Sciatic nerve (tissue), 2 donors: ENCODE data around the gene TRPC6. TPM values are rescaled to one million over a fixed set of nuclear protein-coding genes. Genes with fewer than 3 reads are reported as not detected.

Experiments used
- ATAC-seq: fragments of 200-7000 bp; cut with Tn5 transposase; one replicate; pipeline ENCODE4 v1.9.1; 2020; ENCODE audit warnings: mild to moderate bottlenecking, moderate library complexity
- DNase-seq: peaks from one replicate; pipeline ENCODE4 v3.0.0-alpha.2; 2020; ENCODE audit warnings: low spot score
- intact Hi-C: fragments of 100-400 bp; cut with DNase I; formaldehyde crosslinking; loops from one replicate; pipeline ENCODE4 v1.14.2; 2022
- total RNA-seq: library from RNA; stranded (reverse); fragmentation: NEBNext Ultra II Directional; extraction: Animal tissue kit (Norgen Biotek cat#: 25700); gene quantifications from one replicate; pipeline ENCODE4 v1.2.1, GENCODE V29; 2021
- donor health status: DM: no; HTN: no; CAD: no.
- donor health status: DM: no; HTN: no; CAD: no.

TRPC6 gene
- total RNA-seq, 1 donor from 2014 or later, result 3.3 TPM

GRCh38 chr11:101528541-101528940 is 55.3 kb downstream of the TRPC6 start:
- ATAC-seq (no peak), DNase-seq (no peak)
- intact Hi-C loops, result no loop called here

GRCh38 chr11:101523634-101524260 is 60.1 kb downstream of the TRPC6 start:
- no peak for ATAC-seq
- DNase-seq, result no peak
- intact Hi-C loops, result no loop called here

GRCh38 chr11:101523193-101523592 is 60.6 kb downstream of the TRPC6 start:
- no peak for DNase-seq
- intact Hi-C loops, result no loop called here
- no peak for ATAC-seq

- DNase-seq (no peak), ATAC-seq (no peak)
- intact Hi-C loops, result no loop called here
Measured at GRCh38 chr11:101521821-101522220, 62.0 kb downstream of the TRPC6 start.

GRCh38 chr11:101516546-101516945 is 67.3 kb downstream of the TRPC6 start:
- intact Hi-C loops, result no loop called here
- no peak for ATAC-seq
- DNase-seq, result no peak

GRCh38 chr11:101511065-101511464 is 72.7 kb downstream of the TRPC6 start:
- intact Hi-C loops, result no loop called here
- ATAC-seq (no peak), DNase-seq (no peak)

- ATAC-seq (no peak), DNase-seq (no peak)
- intact Hi-C loops, result no loop called here
Measured at GRCh38 chr11:101510591-101510990, 73.2 kb downstream of the TRPC6 start.

GRCh38 chr11:101509922-101510321 is 73.9 kb downstream of the TRPC6 start:
- ATAC-seq (no peak), DNase-seq (no peak)
- intact Hi-C loops, result no loop called here

- ATAC-seq, result no peak
- intact Hi-C loops, result no loop called here
- DNase-seq, result no peak
Measured at GRCh38 chr11:101508370-101508769, 75.4 kb downstream of the TRPC6 start.

- ATAC-seq, result no peak
- intact Hi-C loops, result no loop called here
- no peak for DNase-seq
Measured at GRCh38 chr11:101498891-101499290, 84.9 kb downstream of the TRPC6 start.

GRCh38 chr11:101497291-101497690 is 86.5 kb downstream of the TRPC6 start:
- no peak for DNase-seq
- ATAC-seq, result no peak

GRCh38 chr11:101487775-101488174 is 96.0 kb downstream of the TRPC6 start:
- ATAC-seq, result no peak
- intact Hi-C loops, result no loop called here
- DNase-seq, result no peak

More at GRCh38 chr11:101497291-101497690, 86.5 kb downstream of the TRPC6 start:
- intact Hi-C loops, result no loop called here

- intact Hi-C loops, result no loop called here
- ATAC-seq, result no peak
- DNase-seq, result no peak
Measured at GRCh38 chr11:101482556-101483124, 101.2 kb downstream of the TRPC6 start.

- no peak for ATAC-seq
- no peak for DNase-seq
- intact Hi-C loops, result no loop called here
Measured at GRCh38 chr11:101478587-101479369, 105.0 kb downstream of the TRPC6 start.

- intact Hi-C loops, result no loop called here
- ATAC-seq (no peak), DNase-seq (no peak)
Measured at GRCh38 chr11:101477926-101478325, 105.9 kb downstream of the TRPC6 start.

GRCh38 chr11:101476191-101476590 is 107.6 kb downstream of the TRPC6 start:
- DNase-seq, result no peak
- intact Hi-C loops, result no loop called here
- ATAC-seq, result no peak

- ATAC-seq, result no peak
- intact Hi-C loops, result no loop called here
- DNase-seq, result no peak
Measured at GRCh38 chr11:101475699-101476098, 108.1 kb downstream of the TRPC6 start.

- intact Hi-C loops, result no loop called here
- ATAC-seq (no peak), DNase-seq (no peak)
Measured at GRCh38 chr11:101474666-101475065, 109.1 kb downstream of the TRPC6 start.

- intact Hi-C loops, result no loop called here
- no peak for DNase-seq
- no peak for ATAC-seq
Measured at GRCh38 chr11:101470881-101471520, 112.8 kb downstream of the TRPC6 start.

- ATAC-seq, result no peak
- intact Hi-C loops, result no loop called here
- DNase-seq, result no peak
Measured at GRCh38 chr11:101470419-101470818, 113.4 kb downstream of the TRPC6 start.
